M059J (cell line): ENCODE data around the gene FBXL5. TPM values are rescaled to one million over a fixed set of nuclear protein-coding genes. Genes with fewer than 3 reads are reported as not detected.
"Not testable (repeated sequence)": the region's sequence is repeated elsewhere in the genome, so short reads cannot be mapped to it uniquely, and the experiment has no call there.

Source experiments
- DNase-seq: peaks from one replicate; pipeline ENCODE4 v3.0.0-alpha.2; 2012; ENCODE audit warnings: low read depth
- total RNA-seq: library from RNA; depleted of rRNA; stranded (reverse); fragments of >200 nt; shearing (Covaris generic); gene quantifications from 2 replicates; pipeline ENCODE4 v1.2.3, GENCODE V29; 2014

The FBXL5 gene
- total RNA-seq, 1 experiment from 2014 or later, result 91.0 TPM

DNA sequence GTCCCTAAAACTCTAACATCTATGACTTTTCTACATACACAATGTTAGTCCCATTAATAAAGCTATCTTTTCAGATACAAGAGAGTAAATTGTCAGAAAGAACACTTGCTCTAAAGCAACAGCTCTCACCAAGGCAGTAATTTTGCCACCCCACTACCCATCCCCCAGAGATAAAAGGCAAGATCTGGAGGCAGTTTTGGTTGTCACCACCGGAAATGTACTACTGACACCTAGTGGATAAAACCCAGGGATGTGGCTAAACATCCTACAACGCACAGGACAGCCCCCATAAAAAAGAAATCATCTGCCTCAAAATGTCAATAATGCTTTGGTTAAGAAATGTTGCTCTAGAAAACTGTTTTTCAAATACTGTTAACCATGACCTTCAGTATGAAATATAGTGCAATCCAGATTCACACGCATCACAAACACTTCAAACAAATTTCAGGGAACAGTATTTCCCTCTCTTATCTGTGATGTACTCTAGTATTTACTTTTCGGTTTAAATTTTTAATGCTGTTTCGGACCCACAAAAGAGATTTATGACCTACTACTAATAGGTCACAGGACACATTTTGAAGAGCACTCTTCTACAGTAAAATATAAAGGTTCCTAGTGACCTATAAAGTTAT lies 5.1 kb downstream of the FBXL5 start:
- peak; percentile 67 for DNase-seq

DNA sequence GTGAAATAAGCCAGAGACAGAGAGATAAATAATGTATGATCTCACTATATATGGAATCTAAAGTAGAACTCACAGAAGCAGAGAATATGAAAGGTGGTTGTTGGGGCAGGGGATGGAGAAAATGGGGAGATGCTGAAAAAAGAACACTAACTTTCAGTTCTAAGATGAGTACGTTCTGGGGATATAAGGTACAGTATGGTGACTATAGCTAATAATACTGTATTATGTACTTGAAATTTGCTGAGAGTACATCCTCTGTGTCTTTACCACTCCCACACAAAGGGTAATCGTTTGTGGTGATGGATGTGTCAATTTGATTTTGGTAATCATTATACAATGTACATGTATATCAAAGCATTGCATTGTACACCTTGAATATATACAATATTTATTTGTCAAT lies 6.6 kb downstream of the FBXL5 start:
- DNase-seq, result no peak

- no peak for DNase-seq
These were observed 16.7 kb downstream of the FBXL5 start for GRCh38 chr4:15638418-15638817.

- no peak for DNase-seq
These were observed 18.3 kb downstream of the FBXL5 start for GRCh38 chr4:15636818-15637217.

DNA sequence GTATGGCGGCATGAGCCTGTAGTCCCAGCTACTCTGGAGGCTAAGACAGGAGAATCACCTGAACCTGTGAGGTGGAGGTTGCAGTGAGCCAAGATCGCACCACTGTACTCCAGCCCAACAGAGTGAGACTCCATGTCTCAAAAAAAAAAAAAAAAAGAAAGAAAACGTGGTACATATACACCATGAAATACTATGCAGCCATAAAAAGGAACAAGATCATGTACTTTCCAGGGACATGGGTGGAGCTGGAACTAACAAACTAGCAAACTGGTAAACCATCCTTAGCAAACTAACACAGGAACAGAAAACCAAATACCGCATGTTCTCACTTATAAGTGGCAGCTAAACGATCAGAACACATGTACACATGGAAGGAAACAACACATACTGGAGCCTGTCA lies 37.8 kb downstream of the FBXL5 start:
- DNase-seq, result not testable (repeated sequence)

DNA sequence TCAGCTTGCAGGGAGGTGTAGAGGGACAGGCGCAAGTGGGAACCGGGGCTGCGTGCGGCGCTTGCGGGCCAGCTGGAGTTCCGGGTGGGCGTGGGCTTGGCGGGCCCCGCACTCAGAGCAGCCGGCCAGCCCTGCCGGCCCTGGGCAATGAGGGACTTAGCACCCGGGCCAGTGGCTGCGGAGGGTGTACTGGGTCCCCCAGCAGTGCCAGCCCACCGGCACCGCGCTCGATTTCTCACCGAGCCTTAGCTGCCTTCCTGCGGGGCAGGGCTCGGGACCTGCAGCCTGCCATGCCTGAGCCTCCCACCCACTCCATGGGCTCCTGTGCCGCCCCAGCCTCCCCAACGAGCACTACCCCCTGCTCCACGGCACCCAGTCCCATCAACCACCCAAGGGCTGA lies 40.3 kb downstream of the FBXL5 start:
- not testable (repeated sequence) for DNase-seq

GRCh38 chr4:15612136-15612535 lies 43.0 kb downstream of the FBXL5 start:
- no peak for DNase-seq

DNA sequence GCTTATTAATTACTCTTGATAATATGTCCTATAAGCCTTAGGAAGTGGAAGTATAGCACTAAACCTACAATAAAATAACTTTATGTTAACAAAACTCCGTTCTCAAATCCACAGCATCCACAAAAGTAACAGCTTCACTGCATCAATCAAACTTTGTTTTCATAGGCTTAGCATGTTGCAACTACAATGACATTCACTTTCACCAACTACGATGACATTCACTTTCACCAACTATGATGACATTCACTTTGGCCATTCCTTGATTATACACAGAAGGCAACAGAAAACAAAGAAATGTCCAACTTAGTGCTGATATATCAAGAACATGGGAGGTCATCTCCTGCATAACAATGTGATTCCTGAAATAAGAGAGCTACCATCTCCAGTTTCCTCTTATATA lies 44.3 kb downstream of the FBXL5 start:
- no peak for DNase-seq

- DNase-seq, result no peak
These were observed 49.6 kb downstream of the FBXL5 start for GRCh38 chr4:15605537-15605936.

- DNase-seq, result no peak
These were observed 53.3 kb downstream of the FBXL5 start for GRCh38 chr4:15601862-15602261.

GRCh38 chr4:15600176-15600575 lies 55.0 kb downstream of the FBXL5 start:
- no peak for DNase-seq

DNA sequence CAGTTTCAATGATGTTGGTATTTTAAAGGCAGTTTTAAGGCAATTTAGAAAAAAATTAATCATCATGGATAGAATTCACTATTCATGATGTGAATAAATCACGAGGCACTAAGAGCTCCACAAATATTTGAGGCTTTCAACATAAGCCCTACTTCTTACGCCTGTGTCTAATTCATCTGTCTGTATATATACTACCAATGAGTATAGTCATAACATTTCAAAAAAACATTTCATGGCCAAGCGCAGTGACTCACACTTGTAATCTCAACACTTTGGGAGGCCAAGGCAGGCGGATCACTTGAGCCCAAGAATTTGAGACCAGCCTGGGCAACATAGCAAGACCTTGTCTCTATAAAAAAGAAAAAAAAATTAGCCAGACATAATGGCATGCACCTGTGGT lies 56.5 kb downstream of the FBXL5 start:
- no peak for DNase-seq

DNA sequence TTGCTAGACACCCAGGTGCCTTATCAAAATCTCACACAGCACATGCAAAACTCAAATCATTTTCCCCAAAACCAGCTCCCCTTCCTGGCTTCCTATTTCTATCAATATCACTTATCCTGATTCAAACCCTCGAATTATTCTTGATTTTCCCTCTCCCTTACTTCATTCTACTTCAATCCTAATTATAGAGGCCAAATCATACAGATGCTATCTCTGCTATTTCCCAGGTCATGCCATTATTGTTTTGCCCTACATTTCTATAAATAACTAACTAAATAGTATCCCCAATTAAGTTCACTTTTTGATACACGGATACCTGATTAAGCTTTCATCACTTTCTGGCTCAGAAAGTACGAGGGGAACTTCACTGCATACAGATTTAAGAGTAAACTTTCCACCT lies 62.4 kb downstream of the FBXL5 start:
- DNase-seq, result no peak

GRCh38 chr4:15587649-15588048 lies 67.5 kb downstream of the FBXL5 start:
- DNase-seq, result no peak

DNA sequence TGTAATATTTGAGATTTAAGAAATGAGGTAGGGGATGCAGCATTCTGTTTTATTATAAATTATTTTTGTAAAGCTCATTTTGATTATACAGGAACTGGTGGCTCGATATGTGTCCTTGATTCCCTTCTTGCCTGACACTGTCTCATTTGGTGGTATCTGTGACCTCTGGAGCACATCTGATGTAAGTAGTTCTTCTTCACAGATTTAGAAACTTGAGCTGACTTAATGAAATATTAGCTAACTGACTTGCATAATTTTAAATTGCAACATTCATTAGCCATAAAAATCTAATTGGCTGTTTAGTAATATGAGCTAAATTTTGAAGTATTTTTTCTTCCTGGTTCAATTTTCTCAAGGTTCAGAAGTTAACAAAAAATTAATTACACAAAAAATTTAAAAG lies 69.1 kb downstream of the FBXL5 start:
- no peak for DNase-seq

DNA sequence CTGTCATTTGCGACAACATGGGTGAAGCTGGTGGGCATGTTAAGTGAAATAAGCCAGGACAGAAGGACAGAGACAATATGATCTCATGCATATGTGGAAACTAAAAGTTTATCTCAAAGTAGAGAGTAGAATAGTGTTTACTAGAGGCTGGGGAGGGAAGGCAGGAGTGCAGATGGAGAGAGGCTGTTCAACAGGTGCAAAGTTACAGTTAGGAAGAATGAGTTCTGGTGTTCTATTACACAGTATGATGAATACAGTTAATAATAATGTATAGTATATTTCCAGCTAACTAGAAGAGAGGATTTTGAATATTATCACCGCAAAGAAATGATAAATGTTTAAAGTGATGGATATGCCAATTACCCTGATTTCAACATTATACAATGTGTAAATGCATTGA lies 69.8 kb downstream of the FBXL5 start:
- DNase-seq, result no peak

DNA sequence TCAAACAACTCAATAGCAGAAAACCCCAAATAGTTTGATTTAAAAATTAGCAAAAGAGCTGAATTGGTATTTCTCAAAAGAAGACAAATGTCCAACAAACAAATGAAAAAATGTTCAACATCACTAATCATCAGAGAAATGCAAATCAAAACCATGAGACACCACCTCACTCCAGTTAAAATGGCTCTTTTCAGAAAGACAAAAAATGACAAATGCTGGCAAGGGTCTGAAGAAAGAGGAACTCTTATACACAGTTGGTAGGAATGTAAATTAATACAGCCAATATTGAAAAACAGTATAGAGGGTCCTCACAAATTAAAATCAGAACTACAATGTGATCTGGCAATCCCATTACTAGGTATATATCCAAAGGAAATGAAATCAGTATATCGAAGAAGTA lies 70.4 kb downstream of the FBXL5 start:
- no peak for DNase-seq

DNA sequence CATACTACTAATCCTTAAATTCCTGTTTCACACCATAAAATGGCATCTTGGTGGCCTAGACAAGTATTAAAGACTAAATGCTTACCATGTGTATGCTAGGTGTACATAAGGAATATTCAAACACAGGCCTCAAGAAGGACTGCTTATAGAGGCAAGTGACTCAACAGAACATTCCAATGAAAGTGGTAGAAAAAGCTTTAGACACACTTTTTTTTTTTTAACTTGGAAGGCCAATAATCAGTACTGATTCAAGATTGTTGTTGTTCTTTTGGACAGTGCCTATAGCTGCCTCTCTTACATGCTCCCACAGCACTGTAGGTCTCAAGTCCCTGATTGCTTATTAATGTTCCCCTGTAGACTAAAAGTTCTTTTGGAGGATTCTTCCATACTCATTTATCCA lies 77.6 kb downstream of the FBXL5 start:
- no peak for DNase-seq

DNA sequence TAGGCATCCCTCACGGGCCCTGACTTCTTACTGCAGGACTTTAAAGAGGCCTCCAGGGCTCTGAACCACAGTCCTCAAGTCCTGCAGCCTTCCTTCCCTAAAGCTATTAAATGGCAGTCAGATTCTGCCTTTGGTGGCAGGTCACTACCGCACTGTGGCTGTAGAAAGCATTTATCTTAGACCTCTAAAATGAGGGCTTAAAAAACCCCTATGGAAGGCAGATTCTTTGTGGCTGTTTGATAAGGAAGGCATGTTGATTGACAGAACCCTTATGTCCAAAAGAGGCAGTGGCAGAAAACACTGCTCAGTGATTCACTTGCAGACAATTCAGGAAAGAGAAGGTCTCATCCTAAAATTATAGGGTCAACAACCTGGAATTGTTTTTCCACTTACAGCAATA lies 79.2 kb downstream of the FBXL5 start:
- DNase-seq, result no peak

GRCh38 chr4:15569746-15570145 lies 85.4 kb downstream of the FBXL5 start:
- DNase-seq, result no peak

DNA sequence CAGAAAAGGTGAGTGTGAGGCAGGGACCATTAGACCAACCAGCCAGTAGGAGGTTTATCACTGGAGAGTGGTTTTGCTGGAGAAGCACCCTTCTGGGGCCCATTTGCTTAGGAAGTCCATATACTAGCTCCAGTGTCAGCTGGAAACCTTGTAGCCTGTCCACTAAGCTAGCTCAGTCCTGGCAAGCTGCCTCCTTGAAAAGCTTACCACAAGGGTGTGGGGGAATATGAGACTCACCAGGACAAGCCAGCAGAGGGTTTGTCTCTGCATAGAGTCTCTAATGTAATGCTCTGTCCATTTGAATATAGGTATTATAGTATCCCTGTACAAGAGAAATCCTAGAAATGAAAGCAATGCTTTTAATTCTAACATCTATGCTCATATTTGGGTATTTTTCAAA lies 86.3 kb downstream of the FBXL5 start:
- DNase-seq, result no peak

DNA sequence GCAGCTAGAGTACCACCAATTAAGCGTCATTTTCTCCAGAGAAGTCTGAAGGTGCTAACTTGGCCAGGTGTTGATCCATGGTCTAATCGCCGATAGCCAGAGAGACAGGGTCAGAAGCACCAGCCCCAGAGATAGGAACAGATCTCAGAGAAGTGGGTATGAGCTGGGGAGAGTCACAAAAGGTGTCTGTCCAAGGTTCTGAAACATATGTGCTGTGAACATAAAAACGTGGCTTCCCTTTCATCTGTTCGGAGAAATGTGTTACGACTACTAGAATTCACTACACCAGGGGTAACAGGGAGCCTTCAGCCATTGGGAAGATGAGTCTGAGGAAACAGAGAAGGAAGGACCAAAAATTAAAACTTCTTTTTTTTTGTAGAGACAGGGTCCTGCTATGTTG lies 91.3 kb downstream of the FBXL5 start:
- DNase-seq, result no peak

GRCh38 chr4:15562623-15563022 lies 92.5 kb downstream of the FBXL5 start:
- DNase-seq, result no peak

DNA sequence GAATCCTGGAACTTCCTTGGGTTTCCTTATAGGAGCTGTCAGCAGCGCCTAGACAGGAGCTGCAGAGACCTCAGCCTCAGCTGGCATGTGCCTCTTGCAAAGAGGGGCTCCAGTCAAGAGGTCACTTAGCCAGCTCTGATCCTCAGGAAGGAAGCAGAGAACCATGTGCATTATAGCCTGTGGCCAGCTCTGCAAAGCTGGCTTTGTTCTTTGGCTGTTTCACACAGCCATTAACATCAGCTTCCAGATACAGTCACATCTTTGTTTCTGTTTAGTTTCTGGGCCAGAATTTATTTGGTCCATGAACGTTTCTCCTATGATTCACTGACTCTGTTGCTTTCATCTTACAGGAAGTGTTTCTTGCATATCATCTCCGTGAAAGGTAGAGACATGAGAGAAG lies 93.0 kb downstream of the FBXL5 start:
- no peak for DNase-seq

GRCh38 chr4:15558561-15558960 lies 96.6 kb downstream of the FBXL5 start:
- no peak for DNase-seq
